ENCODE results near the gene GINS1. TPM values are rescaled to one million over a fixed set of nuclear protein-coding genes. Genes with fewer than 3 reads are reported as not detected.

Gene GINS1
- 14.9 and 17.1 TPM in 2 replicates for total RNA-seq (2014; rRNA removed; shearing (Covaris generic); ENCODE audit: low replicate concordance)

GRCh38 chr20:25407311-25408169, at the start of gene GINS1:
TSS of gene GINS1 (plus strand) at chr20:25407673. CDS start at chr20:25407821, 148 bp downstream.
- in situ Hi-C loops (cut with HindIII; ENCODE audit: low pct_unique_long_range_greater_than_20kb, low sequenced_read_pairs): no loop called here
- DNase-seq (ENCODE audit: low read depth): peak; percentile 93

- in situ Hi-C loops (cut with HindIII; ENCODE audit: low pct_unique_long_range_greater_than_20kb, low sequenced_read_pairs): no loop called here
- no peak for DNase-seq (ENCODE audit: low read depth)
These were observed 46.7 kb upstream of the GINS1 start for GRCh38 chr20:25360631-25361286.

- in situ Hi-C loops (cut with HindIII; ENCODE audit: low pct_unique_long_range_greater_than_20kb, low sequenced_read_pairs): no loop called here
- DNase-seq (ENCODE audit: low read depth): peak; percentile 45
These were observed 46.2 kb upstream of the GINS1 start for GRCh38 chr20:25361287-25361683.

GRCh38 chr20:25364180-25364788, 43.2 kb upstream of the GINS1 start:
- no peak for DNase-seq (ENCODE audit: low read depth)
- in situ Hi-C loops (cut with HindIII; ENCODE audit: low pct_unique_long_range_greater_than_20kb, low sequenced_read_pairs): no loop called here

- DNase-seq (ENCODE audit: low read depth): no peak
- in situ Hi-C loops (cut with HindIII; ENCODE audit: low pct_unique_long_range_greater_than_20kb, low sequenced_read_pairs): no loop called here
These were observed 42.4 kb upstream of the GINS1 start for GRCh38 chr20:25364879-25365699.

- DNase-seq (ENCODE audit: low read depth): no peak
- in situ Hi-C loops (cut with HindIII; ENCODE audit: low pct_unique_long_range_greater_than_20kb, low sequenced_read_pairs): no loop called here
These were observed 38.9 kb upstream of the GINS1 start for GRCh38 chr20:25368526-25368925.

GRCh38 chr20:25368976-25369375, 38.5 kb upstream of the GINS1 start:
- in situ Hi-C loops (cut with HindIII; ENCODE audit: low pct_unique_long_range_greater_than_20kb, low sequenced_read_pairs): no loop called here
- no peak for DNase-seq (ENCODE audit: low read depth)

GRCh38 chr20:25369529-25369928, 37.9 kb upstream of the GINS1 start:
- no peak for DNase-seq (ENCODE audit: low read depth)
- in situ Hi-C loops (cut with HindIII; ENCODE audit: low pct_unique_long_range_greater_than_20kb, low sequenced_read_pairs): no loop called here

- in situ Hi-C loops (cut with HindIII; ENCODE audit: low pct_unique_long_range_greater_than_20kb, low sequenced_read_pairs): no loop called here
- DNase-seq (ENCODE audit: low read depth): no peak
These were observed 37.5 kb upstream of the GINS1 start for GRCh38 chr20:25369971-25370370.

- peak; percentile 48 for DNase-seq (ENCODE audit: low read depth)
- in situ Hi-C loops (cut with HindIII; ENCODE audit: low pct_unique_long_range_greater_than_20kb, low sequenced_read_pairs): no loop called here
These were observed 34.7 kb upstream of the GINS1 start for GRCh38 chr20:25372584-25373336.

- in situ Hi-C loops (cut with HindIII; ENCODE audit: low pct_unique_long_range_greater_than_20kb, low sequenced_read_pairs): no loop called here
- DNase-seq (ENCODE audit: low read depth): no peak
These were observed 32.6 kb upstream of the GINS1 start for GRCh38 chr20:25374842-25375241.

GRCh38 chr20:25376236-25376635, 31.2 kb upstream of the GINS1 start:
- no peak for DNase-seq (ENCODE audit: low read depth)
- in situ Hi-C loops (cut with HindIII; ENCODE audit: low pct_unique_long_range_greater_than_20kb, low sequenced_read_pairs): no loop called here

- DNase-seq (ENCODE audit: low read depth): no peak
- in situ Hi-C loops (cut with HindIII; ENCODE audit: low pct_unique_long_range_greater_than_20kb, low sequenced_read_pairs): no loop called here
These were observed 30.6 kb upstream of the GINS1 start for GRCh38 chr20:25376886-25377285.

- DNase-seq (ENCODE audit: low read depth): no peak
- in situ Hi-C loops (cut with HindIII; ENCODE audit: low pct_unique_long_range_greater_than_20kb, low sequenced_read_pairs): no loop called here
These were observed 29.1 kb upstream of the GINS1 start for GRCh38 chr20:25378189-25378883.

- in situ Hi-C loops (cut with HindIII; ENCODE audit: low pct_unique_long_range_greater_than_20kb, low sequenced_read_pairs): no loop called here
- no peak for DNase-seq (ENCODE audit: low read depth)
These were observed 28.4 kb upstream of the GINS1 start for GRCh38 chr20:25378884-25379733.

GRCh38 chr20:25380945-25381614, 26.4 kb upstream of the GINS1 start:
- in situ Hi-C loops (cut with HindIII; ENCODE audit: low pct_unique_long_range_greater_than_20kb, low sequenced_read_pairs): no loop called here
- DNase-seq (ENCODE audit: low read depth): no peak
